WTC11 (cell line): ENCODE data around the gene C1orf159.

Experiments
- FOXP1 ChIP-seq: sonication (generic); formaldehyde crosslinking; IDR thresholded peaks from 2 replicates; pipeline ENCODE4 v1.8.0; 2022; ENCODE audit warnings: missing genetic modification reagents, mild to moderate bottlenecking, moderate library complexity, borderline replicate concordance
- HMGXB4 ChIP-seq: sonication (generic); formaldehyde crosslinking; IDR thresholded peaks from 2 replicates; pipeline ENCODE4 v1.8.1; 2023; ENCODE audit warnings: mild to moderate bottlenecking, moderate library complexity, missing genetic modification reagents
- NFYB ChIP-seq: sonication (generic); formaldehyde crosslinking; conservative IDR thresholded peaks from 2 replicates; pipeline ENCODE4 v1.8.0; 2022; ENCODE audit warnings: low read depth, missing genetic modification reagents
- SOX15 ChIP-seq: fragments of 250-450 bp; sonication (Bioruptor Pico); IDR thresholded peaks from 2 replicates; pipeline ENCODE4 v1.9.0; 2021; ENCODE audit warnings: mild to moderate bottlenecking
- TP53 ChIP-seq: sonication (generic); formaldehyde crosslinking; IDR thresholded peaks from 2 replicates; pipeline ENCODE4 v1.8.1; 2023; ENCODE audit warnings: mild to moderate bottlenecking, missing genetic modification reagents
- TF ChIP-seq, protein P1 (sequence below): fragments of 200-600 bp; IDR thresholded peaks from 2 replicates; pipeline ENCODE4 v1.8.0; 2022; ENCODE audit warnings: antibody characterized with exemption
- TF ChIP-seq, protein P2 (sequence below): sonication (generic); formaldehyde crosslinking; IDR thresholded peaks from 2 replicates; pipeline ENCODE4 v1.8.0; 2023; ENCODE audit warnings: missing genetic modification reagents, mild to moderate bottlenecking, borderline replicate concordance
- TF ChIP-seq, protein P3 (sequence below): sonication (generic); formaldehyde crosslinking; IDR thresholded peaks from 2 replicates; pipeline ENCODE4 v1.8.1; 2022; ENCODE audit warnings: low read depth, mild to moderate bottlenecking, moderate library complexity, missing genetic modification reagents, borderline replicate concordance

DNA sequence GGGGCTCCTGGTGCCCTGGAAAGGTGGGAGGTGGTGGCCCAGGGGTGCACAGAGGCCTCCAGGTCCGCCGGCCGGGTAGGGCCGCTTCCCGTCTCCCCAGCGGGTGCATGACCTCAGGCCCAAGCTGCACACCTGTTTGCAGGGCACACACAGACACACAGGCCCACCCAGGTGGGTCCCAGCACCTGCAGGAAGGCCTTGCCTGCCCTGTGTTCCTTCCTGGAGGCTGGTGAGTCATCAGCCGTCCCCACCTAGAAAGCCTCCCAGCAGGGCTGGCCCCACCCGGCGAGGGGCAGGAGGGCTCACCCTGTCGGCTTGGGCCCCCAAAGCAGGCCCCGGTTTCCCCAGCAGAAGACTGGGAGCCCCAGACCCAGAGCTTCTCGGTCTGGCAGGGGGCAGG lies 34.2 kb upstream of the C1orf159 start:
- TF ChIP-seq, protein P1, sequence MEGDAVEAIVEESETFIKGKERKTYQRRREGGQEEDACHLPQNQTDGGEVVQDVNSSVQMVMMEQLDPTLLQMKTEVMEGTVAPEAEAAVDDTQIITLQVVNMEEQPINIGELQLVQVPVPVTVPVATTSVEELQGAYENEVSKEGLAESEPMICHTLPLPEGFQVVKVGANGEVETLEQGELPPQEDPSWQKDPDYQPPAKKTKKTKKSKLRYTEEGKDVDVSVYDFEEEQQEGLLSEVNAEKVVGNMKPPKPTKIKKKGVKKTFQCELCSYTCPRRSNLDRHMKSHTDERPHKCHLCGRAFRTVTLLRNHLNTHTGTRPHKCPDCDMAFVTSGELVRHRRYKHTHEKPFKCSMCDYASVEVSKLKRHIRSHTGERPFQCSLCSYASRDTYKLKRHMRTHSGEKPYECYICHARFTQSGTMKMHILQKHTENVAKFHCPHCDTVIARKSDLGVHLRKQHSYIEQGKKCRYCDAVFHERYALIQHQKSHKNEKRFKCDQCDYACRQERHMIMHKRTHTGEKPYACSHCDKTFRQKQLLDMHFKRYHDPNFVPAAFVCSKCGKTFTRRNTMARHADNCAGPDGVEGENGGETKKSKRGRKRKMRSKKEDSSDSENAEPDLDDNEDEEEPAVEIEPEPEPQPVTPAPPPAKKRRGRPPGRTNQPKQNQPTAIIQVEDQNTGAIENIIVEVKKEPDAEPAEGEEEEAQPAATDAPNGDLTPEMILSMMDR: no peak
- TF ChIP-seq, protein P2, sequence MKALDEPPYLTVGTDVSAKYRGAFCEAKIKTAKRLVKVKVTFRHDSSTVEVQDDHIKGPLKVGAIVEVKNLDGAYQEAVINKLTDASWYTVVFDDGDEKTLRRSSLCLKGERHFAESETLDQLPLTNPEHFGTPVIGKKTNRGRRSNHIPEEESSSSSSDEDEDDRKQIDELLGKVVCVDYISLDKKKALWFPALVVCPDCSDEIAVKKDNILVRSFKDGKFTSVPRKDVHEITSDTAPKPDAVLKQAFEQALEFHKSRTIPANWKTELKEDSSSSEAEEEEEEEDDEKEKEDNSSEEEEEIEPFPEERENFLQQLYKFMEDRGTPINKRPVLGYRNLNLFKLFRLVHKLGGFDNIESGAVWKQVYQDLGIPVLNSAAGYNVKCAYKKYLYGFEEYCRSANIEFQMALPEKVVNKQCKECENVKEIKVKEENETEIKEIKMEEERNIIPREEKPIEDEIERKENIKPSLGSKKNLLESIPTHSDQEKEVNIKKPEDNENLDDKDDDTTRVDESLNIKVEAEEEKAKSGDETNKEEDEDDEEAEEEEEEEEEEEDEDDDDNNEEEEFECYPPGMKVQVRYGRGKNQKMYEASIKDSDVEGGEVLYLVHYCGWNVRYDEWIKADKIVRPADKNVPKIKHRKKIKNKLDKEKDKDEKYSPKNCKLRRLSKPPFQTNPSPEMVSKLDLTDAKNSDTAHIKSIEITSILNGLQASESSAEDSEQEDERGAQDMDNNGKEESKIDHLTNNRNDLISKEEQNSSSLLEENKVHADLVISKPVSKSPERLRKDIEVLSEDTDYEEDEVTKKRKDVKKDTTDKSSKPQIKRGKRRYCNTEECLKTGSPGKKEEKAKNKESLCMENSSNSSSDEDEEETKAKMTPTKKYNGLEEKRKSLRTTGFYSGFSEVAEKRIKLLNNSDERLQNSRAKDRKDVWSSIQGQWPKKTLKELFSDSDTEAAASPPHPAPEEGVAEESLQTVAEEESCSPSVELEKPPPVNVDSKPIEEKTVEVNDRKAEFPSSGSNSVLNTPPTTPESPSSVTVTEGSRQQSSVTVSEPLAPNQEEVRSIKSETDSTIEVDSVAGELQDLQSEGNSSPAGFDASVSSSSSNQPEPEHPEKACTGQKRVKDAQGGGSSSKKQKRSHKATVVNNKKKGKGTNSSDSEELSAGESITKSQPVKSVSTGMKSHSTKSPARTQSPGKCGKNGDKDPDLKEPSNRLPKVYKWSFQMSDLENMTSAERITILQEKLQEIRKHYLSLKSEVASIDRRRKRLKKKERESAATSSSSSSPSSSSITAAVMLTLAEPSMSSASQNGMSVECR (CRISPR knock-in tag): no peak
- TF ChIP-seq TP53 (CRISPR knock-in tag) (no peak), HMGXB4 (no peak), SOX15 (CRISPR knock-in tag) (no peak), FOXP1 (CRISPR knock-in tag) (no peak), NFYB (CRISPR knock-in tag) (no peak)
- TF ChIP-seq, protein P3, sequence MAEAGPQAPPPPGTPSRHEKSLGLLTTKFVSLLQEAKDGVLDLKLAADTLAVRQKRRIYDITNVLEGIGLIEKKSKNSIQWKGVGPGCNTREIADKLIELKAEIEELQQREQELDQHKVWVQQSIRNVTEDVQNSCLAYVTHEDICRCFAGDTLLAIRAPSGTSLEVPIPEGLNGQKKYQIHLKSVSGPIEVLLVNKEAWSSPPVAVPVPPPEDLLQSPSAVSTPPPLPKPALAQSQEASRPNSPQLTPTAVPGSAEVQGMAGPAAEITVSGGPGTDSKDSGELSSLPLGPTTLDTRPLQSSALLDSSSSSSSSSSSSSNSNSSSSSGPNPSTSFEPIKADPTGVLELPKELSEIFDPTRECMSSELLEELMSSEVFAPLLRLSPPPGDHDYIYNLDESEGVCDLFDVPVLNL (CRISPR knock-in tag): no peak
